ENCODE measurements around the gene POLR3C.
"Not testable (repeated sequence)": the region's sequence is repeated elsewhere in the genome, so short reads cannot be mapped to it uniquely, and the experiment has no call there.

DNA sequence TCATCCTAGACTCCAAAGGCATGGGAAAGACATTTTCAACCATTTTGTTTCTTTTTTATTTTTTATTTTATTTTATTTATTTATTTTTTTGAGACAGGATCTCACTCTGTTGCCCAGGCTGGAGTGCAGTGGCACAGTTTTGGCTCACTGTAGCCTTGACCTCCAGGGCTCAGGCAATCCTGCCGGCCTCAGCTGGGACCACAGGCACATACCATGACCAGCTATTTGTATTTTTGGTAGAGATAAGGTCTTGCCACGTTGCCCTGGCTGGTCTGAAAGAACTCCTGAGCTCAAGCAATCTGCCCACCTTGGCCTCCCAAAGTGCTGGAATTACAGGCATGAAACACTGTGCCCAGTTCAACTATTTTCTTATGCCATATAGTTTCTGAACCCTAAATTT lies 32.1 kb upstream of the POLR3C start:
- TF ChIP-seq, protein P1, sequence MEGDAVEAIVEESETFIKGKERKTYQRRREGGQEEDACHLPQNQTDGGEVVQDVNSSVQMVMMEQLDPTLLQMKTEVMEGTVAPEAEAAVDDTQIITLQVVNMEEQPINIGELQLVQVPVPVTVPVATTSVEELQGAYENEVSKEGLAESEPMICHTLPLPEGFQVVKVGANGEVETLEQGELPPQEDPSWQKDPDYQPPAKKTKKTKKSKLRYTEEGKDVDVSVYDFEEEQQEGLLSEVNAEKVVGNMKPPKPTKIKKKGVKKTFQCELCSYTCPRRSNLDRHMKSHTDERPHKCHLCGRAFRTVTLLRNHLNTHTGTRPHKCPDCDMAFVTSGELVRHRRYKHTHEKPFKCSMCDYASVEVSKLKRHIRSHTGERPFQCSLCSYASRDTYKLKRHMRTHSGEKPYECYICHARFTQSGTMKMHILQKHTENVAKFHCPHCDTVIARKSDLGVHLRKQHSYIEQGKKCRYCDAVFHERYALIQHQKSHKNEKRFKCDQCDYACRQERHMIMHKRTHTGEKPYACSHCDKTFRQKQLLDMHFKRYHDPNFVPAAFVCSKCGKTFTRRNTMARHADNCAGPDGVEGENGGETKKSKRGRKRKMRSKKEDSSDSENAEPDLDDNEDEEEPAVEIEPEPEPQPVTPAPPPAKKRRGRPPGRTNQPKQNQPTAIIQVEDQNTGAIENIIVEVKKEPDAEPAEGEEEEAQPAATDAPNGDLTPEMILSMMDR (IDR thresholded peaks at IDR 0.05) = not testable (repeated sequence)
- TF ChIP-seq POLR2A (IDR thresholded peaks at IDR 0.05) = not testable (repeated sequence)

Data from Peyer's patch (tissue), 4 donors.